Renal cortical epithelial cell (primary cell): Measurements from ENCODE around the gene KAT2A. TPM values are rescaled to one million over a fixed set of nuclear protein-coding genes. Genes with fewer than 3 reads are reported as not detected.

Experiments
- DNase-seq: peaks from one replicate; pipeline ENCODE4 v3.0.0-alpha.2; 2011; ENCODE audit warnings: low read depth
- total RNA-seq: library from RNA; depleted of rRNA; stranded (reverse); fragments of >200 nt; gene quantifications from 2 replicates; pipeline ENCODE4 v1.2.3, GENCODE V29; 2014

The KAT2A gene
- total RNA-seq, 1 donor from 2014 or later: 15.4 TPM

DNA sequence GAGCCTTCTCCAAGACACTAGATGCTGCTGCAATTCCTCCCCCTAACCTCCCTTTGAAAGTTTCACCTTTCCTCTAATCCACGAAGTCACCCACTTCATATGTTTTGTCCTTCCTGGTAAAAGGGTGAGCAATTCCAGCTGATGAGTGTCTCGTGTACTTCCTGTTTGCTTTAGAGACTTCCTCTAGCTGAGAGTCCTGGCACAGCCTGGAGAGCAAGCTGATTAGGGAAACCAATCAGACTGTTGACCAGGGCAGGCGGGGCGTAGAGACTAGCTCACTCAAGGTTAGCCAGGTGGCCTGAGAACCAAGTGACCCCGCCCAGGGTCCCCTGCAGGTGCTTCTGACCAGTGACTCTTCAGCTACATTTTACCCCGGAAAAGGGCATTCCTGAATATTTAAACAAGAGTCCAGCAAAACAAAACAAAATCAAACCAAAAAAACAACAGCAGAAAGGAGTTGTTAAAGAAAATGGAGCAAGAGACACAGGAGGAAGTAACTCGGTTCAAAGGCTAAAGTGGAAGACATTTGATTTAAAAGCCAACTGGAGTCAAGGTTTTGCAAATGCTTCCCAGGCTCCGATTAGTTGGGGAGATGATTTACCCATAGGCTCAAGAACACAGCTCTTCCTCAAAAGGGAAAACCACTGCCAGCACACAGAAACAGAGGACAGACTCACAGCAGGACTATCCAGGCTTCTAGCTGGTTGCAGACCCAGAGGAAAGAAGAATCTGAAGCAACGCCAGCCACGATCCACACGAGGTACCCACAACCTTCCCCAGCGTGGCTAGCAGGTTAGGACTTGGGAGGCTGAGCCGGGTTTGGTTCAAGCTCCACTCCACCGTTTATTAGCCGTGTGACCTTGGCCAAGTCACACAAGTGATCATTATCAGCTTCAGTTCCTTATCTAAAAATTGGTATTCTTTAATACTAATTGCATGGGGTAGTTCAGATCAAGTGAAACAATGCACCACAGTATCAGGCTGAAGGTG is 14.8 kb upstream of the KAT2A start:
- peak; percentile 88 for DNase-seq

DNA sequence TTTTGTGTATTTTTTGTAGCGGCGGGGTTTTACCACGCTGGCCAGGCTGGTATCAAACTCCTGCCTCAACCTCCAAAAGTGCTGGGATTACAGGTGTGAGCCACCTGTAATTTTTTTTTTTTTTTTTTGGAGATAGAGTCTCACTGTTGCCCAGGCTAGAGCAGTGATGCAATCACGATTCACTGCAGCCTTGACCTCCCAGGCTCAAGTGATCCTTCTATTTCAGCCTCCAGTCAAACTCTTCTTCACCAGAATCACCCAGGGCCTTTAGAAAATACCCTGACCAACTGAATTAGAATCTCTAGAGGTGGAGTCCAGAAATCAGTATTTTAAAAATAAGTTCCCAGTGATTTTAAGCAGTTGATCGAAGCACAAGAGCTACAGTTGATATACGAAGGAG is 14.0 kb upstream of the KAT2A start:
- DNase-seq: no peak

DNA sequence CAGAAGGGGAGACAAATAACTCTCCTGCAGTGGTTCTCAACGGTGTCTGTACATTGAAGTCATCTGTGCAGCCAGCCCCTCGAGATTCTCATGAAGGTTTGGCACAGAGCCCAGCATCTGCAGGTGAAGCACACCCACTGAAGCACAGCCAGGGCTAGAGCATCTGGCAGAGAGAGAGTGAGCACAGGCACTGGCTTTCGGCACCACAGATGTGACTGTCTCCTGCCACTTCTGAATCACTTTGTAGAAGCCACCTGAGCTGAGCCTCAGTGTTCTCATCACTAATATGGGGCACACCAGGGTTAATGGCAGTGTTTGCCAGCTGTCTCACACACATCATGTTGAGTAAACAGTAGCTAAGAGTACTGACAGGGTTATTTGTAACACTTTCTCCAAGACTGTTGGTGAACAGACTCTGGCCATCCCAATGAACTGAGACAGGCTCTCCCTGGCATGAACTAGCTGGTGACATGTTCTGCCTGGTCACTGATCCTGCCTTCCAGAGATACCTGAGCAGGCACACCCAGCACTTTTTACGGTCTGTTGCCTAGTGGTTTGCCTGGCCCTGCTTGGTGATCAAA is 12.4 kb upstream of the KAT2A start:
- DNase-seq: peak; percentile 69

DNA sequence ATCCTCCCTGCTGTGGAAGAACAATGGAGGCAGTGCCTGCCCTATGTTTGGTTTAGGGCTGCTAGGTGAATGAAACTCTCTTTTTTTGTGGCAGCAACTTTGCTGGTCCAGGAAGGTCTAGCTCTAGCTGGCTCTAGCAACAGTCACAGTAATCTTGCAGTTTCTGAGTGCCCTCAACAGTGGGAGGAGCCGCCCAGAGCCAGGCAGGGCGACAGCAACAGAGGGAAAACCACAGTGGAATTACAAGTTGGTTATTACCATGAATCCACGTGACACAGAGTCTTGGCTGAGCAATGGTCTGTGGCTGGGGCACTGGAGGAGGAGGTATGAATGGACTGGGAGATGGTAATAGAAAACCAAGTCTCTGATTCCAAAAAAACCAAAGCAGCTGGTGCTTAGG is 11.8 kb upstream of the KAT2A start:
- DNase-seq: peak; percentile 95

DNA sequence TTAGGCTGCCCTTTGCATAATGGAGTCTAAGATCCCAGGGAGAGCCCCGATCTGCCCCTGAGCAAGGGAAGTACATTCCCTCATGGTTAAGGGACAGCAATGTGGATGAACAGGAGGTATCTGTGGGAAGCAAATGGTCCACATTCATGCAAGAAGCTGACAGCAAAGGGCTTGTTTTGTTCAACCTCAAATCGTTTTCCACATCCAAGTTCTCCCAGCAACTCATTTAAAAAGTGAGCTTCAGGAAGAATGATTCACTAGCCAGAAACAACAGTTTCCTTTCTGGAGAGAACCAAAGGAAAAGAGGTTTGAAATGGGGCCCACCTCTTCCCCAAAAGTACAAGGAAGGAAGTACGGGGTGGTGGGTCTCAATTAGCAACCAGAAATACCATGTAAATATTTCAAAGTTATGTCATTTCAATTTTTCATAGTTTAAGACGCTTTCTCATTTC is 10.8 kb upstream of the KAT2A start:
- peak; percentile 59 for DNase-seq

DNA sequence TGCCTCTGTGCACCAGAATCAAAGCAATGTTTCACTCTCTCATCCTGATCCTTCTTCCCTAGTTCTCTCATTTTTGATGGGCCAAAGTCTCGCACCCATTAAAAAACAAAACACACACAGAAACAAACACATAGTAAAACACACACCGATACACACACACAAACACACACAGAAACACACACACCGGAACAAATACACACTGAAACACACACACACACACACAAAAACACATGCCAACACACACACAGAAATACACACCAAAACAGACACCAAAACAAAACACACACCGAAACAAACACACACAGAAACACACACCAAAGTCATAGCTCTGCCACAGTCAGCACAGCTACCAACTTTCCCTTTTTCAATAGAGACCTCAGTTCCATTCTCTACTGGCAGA is 10.1 kb upstream of the KAT2A start:
- no peak for DNase-seq

DNA sequence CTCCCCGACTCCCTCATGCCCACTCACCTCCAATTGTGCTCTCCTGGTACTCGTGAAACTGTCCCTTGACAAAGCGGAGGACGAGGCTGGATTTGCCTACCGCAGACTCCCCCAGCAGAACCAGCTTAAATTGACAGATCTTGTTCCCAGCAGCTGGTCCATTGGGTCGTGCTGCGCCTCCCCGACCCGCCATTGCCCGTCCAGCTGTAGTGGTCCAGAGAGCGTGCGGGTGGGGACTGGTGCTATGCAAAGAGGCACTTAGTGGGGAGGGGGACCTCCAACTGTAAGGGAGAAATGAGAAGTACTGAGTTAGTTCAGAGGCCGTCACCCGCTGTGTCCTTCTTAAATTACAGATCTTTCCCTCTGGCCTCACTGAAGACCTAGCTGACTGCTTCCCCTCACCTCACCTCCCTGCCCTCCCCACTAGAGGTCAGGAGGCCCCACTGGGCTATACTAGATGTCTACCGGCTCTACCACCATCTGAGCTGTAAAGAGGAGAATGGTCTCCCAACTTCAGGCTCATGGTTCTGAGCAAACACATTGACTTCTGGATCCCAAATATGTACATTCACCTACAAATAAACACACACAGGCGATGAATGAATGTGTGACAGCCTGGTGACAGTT is 9.3 kb upstream of the KAT2A start:
- DNase-seq: no peak

DNA sequence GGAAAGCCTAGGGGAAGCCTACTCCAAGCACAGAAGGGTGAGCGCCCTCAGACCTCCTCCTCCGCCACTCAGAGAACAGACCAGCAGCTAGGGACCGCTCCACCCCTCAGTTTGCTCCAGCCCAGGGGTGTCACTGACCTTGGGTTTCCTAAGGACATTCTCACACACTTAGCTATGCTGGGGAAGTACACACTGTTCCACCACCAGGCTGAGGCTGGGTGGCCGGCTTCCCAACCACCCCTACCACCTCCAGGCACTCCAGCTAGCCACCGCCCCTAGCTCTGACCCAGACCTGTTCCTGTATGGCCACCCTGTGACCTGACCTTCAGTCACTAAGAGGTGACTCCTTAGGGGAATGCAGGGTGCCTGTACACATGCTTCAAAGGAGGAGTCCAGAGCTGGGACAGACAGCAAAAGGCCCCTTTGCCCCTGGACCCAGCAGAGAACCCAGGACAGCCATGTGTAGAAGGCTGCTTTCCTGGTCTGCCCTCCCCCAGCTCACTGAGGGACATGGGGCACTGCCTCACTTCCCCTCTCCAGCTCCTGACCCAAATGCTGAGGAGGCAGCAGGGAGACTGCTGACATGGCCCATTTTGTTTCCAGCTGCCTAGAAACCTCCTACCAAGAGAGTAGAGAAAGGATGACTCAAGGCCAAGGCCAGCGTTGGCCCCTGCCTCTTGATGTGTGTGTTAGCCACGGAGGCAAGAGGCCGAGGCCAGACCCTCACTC is 8.1 kb upstream of the KAT2A start:
- DNase-seq: no peak

DNA sequence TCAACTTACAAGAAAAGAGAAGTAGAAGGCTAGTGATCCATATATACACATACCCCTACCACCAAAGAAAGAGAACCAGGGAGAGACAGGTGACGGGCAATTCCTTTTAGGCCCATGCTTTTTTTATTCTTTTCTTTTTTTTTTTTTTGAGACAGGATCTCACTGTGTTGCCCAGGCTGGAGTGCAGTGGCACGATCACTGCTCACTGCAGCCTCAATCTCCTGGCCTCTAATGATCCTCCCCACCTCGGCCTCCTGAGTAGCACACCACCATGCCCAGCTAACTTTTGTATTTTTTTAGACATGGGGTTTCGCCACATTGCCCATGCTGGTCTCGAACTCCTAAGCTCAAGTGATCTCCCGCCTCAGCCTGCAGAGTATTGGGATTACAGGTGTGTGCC is 6.2 kb upstream of the KAT2A start:
- DNase-seq: no peak

DNA sequence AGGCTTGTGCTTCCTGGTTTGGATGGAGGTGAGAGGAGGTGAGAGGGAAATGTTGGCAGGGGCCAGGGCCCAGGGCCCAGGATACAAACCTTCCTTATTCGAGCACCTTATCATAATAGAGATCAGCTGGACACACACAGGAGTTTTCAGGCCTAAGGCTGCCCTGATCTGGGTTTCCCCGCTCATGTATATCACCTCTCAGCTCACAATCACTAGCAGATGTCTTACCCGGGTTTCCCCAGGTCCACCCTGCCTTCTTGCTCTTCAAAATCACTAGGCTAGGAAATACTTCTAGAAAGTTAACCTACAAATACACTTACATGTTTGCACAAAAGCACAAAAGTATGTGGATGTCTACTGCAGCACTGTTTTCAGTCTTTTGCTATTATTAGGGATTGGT is 5.7 kb upstream of the KAT2A start:
- DNase-seq: no peak

DNA sequence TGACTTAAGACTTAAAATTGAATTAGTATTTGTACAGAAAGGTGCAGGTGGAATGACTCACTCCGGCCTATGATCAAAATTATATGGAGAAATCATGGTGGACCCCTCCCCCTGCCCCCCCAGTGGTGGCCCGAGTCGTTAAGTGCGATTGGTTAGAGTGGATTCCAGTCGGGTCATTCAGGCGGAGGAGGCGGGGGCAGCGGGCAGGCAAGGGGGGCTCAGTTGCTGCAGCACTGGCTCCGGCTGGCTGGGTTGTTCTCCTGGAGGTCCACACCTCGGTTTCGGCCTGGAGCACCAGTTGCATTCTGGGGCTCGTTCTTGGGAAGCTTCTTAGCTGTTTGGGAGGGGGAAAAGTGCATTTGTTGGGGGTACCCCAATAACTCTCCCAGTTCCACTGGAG is 4.4 kb upstream of the KAT2A start:
- DNase-seq: no peak

DNA sequence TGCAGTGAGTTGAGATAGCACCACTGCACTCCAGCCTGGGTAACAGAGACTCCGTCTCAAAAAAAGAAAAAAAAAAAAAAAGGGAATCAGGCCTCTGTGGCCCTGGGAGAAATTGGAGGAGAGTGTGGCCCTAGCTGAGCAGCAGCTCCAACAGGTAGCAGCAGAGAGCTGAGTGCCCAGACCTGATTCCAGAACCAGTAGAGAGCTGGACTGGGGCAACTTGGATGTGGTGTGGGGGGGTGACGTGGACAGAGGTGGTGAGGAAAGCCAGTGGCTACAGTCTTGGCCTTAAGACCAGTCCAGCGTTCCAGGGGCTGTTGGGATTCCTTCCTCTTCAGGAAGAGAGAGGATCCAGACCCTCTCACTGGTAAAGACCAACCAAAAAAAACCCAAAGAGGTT is 3.1 kb upstream of the KAT2A start:
- no peak for DNase-seq

DNA sequence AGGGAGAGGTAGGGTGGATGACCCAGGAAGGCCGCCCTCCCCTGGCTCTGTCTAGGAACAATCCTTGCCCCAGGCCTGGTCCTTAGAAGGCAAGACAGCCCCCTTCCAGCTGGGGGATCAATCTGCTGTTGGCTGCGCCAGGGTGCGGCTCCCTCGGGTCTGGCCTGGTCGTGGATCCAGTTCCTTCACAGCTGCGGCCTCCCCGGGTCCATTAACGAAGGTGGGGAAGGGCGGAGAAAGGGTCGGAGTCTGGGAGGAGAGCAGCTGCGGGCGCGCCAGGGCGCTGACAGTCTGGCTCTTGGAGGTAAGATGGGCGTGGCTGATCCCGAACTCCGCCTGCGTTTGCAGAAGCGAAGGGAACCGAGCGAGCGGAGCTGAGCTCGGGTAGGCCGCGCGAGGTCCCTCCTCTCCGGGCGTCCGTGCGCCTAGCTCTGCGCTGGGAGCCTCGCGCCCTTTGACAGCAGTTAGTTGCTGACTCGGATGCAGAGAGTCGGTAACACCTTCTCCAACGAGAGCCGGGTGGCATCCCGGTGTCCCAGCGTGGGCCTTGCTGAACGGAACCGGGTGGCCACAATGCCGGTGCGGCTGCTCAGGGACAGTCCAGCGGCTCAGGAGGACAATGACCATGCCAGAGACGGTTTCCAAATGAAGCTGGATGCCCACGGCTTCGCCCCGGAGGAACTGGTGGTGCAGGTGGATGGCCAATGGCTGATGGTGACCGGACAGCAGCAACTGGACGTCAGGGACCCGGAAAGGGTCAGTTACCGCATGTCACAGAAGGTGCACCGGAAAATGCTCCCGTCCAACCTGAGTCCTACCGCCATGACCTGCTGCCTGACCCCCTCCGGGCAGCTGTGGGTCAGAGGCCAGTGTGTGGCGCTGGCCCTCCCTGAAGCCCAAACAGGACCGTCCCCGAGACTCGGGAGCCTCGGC is 1.5 kb upstream of the KAT2A start, which contains the start of gene HSPB9:
TSS of gene HSPB9 (plus strand) at position 434 of the 933 bp plus-strand sequence. CDS start at position 481, 47 bp downstream.
- peak; percentile 21 for DNase-seq

DNA sequence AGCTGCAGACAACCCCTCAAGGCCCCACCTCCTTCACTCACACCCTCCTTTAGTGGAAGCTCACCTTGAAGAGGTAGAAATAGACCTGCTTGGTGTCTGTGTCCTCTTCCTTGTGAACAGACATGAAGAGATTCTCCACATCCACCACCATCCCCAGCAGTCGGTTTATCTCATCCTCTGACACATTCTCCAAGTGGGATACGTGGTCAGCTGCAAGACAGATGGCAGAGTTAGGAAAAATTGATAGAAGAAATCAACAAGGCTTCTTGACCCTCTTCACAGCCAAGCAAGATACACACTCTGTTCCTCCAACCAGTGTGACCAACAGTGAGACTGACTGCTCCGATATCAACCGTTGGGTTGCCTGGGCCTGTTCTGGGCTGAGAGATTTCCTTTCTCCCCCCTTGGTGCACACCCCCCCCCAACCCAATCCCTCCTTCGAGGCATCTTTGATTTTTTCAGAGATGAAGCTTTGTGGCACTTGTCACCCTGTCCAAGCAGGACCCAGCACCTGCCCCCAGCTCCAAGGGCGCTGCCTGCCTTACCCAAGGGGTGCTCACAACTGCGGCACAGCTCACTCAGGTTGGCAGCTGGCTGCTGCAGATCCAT is 902 bp downstream of the KAT2A start:
- no peak for DNase-seq

DNA sequence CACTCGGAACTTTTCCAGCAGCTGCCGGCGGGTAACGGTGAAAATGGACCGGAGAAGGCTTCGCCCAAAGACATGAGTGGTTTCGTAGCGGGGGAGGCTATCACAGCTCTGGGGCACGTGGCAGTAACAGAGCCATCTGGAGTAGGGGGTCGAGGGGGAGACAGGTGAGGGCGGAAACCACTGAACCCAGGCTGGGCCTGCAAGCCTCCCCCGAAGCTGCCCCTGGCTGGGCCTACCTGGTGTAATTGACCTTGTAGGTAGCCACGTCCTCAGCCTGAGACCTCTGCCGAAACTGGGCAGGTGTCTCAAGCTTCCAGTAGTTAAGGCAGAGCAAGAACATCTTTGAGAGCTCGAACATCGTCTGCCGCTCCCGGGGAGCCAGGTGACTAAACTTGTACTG is 1.9 kb downstream of the KAT2A start:
- DNase-seq: no peak

DNA sequence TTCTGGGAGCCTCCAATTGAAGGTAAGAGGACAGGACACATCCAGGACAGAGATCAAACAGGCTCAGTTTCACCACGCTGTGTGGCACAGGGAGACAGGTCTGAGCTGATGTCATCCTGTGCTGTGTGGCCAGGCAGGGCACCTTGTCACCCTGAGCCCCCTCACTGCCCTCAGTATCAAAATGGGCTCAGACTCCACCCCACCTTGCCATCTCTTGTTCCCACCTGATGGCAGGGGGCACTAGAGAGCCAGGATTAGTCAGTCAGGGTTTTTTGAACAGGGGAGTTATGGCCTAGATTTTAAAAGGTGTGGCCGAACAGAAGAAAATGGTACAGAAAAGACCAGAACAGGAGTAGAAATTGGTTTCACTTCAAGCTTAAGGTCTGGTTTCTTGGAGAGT is 2.6 kb downstream of the KAT2A start:
- peak; percentile 33 for DNase-seq

DNA sequence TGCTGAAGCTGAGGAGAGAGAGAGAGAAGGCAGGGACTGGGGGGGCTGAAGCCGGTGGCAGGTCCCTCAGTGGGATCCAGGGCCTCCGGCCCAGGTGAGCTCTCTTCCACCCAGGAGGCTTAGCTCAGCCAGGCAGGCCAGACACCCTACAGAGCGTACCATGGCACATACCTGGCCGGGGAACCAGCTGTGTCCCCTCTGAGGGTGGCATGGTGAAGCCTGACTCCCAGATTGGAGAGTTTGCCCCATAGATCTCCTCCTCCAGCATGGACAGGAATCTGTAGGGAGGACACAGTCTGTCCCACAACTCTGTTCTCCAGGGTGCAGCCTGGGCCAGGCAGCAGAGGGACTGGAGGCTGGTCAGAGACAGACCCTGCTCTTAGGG is 3.0 kb downstream of the KAT2A start:
- DNase-seq: no peak

DNA sequence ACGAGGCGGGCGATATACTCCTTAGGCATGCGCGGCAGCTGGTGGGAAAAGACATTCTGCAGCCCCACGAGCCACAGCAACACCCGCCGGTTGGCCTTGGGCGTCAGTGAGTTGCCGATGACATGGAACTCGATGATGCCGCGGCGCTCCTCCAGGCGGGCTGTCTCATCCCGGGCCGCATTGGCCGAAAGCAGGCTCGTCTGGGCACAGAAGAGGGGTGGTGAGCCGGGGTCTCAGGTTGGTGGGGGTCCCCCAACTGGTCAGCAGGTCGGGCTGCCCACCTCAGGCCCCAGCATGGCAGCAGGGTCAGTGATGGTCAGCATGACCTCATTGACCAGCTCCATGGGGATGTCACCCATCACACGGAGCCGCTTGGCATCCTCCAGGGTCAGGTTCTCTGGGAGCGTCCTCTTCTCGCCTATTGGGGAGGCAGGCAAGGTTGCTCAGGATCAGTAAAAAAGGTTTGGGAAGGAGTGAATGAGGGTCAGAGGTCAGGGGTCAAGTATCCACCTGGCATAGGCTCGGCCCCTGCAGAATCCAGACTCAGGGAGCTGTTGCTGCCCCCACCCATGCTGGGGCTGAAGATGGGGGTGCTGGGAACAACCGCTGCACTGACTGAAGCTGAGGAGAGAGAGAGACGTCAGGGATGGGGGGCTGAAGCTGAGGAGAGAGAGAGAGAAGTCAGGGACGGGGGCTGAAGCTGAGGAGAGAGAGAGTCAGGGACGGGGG is 3.6 kb downstream of the KAT2A start:
- DNase-seq: no peak

DNA sequence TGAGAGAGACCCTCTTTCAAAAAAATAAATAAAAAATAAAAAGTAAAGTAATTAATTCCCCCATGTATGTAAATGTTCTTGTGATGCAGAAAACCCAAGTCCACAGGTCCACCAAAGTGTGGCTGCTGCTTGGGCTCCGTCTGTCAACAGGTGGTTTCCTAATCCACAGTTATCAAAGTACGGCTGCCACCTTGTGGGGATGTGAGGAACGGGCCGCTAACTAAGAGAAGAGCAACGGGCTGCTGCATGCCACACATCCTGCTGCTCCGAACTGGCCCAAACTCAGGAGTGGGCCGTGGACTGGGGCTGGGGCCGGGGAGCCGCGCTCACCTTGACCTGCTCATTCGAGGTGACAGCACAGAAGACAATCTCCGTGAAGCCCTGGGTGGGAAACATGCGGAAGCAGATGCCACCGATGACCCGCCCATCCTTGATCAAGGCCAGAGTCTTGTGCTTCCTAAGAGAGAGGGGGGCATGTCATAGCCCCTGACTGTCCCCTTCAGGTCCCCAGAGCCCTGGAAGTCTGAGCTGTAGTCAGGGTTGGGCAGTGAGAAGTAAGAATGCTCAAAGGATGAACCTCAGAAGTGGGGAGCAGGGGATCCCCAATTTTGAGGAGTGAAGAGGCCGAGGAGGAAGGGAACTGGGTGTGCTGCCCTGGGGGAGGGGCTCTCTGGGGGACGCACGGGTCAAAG is 4.3 kb downstream of the KAT2A start:
- peak; percentile 70 for DNase-seq
